Skeletal muscle tissue (tissue), 4 donors: ENCODE measurements around the gene PHACTR1. TPM values are rescaled to one million over a fixed set of nuclear protein-coding genes. Genes with fewer than 3 reads are reported as not detected.

ENCODE experiments used
- H3K27ac ChIP-seq: one replicate; pipeline ENCODE4 v1.7.0; 2013; ENCODE audit warnings: mild to moderate bottlenecking, low read depth, low read length, inconsistent platforms
- H3K27me3 ChIP-seq, 3 donors: one replicate each; pipeline ENCODE4 v1.7.0; 2013; ENCODE audit warnings: low read length in 3 of 3; ENCODE audit not compliant: control insufficient read depth in 3 of 3, insufficient read depth in 3 of 3
- H3K36me3 ChIP-seq, 3 donors: one replicate each; pipeline ENCODE4 v1.7.0; 2013; ENCODE audit warnings: low read length in 3 of 3; ENCODE audit not compliant: control insufficient read depth in 3 of 3, insufficient read depth in 3 of 3
- H3K4me1 ChIP-seq, 3 donors: one replicate each; pipeline ENCODE4 v1.7.0; 2013; ENCODE audit warnings: low read length in 3 of 3, mild to moderate bottlenecking in 3 of 3; ENCODE audit not compliant: control insufficient read depth in 3 of 3, insufficient read depth in 3 of 3
- H3K4me3 ChIP-seq, 3 donors: one replicate each; pipeline ENCODE4 v1.7.0; 2013; ENCODE audit warnings: low read length in 3 of 3
- H3K9ac ChIP-seq, 3 donors: one replicate each; pipeline ENCODE4 v1.7.0; 2013; ENCODE audit warnings: low read length in 3 of 3, mild to moderate bottlenecking in 3 of 3, moderate library complexity in 2 of 3, low read depth in 1 of 3
- H3K9me3 ChIP-seq, 3 donors: one replicate each; pipeline ENCODE4 v1.7.0; 2013; ENCODE audit warnings: low read length in 3 of 3; ENCODE audit not compliant: control insufficient read depth in 3 of 3
- total RNA-seq: library from RNA; depleted of rRNA; stranded (reverse); fragments of >200 nt; gene quantifications from one replicate; pipeline ENCODE4 v1.2.3, GENCODE V29; 2014
- donor health status: Osteomylitis.

The PHACTR1 gene
- total RNA-seq, 1 donor from 2014 or later, result 5.7 TPM

DNA sequence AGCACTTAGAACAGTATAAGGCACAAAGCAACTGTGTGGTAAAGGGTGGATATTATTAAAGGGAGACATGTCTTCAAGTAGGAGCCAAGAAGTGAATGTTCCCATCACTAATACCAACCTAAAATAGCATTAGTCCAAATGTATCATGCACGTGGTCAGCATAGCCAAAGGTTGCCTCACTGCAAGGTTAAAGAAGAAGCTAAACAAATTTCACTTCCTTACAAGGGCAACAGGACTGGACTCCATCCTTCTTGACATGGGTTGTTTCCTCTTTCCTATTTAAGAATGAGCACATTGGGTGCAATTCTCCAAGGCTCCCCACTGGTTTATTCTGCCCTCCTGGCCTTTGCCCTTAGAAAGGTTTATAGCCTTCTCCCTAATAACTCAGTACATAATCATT, 186.7 kb downstream of the PHACTR1 start:
- Histone ChIP-seq H3K4me1 (peaks cover 0 to 5% (median 2%) of the 10 kb centered on the region in 3 donors), H3K36me3 (no peaks in the 10 kb centered on the region), H3K27me3 (peaks cover 0 to 6% (median 3%) of the 10 kb centered on the region in 3 donors), H3K9ac (no peak overlapping the region), H3K4me3 (no peak overlapping the region), H3K27ac (no peak overlapping the region), H3K9me3 (no peaks in the 10 kb centered on the region)

GRCh38 chr6:12909833-12910232, 193.3 kb downstream of the PHACTR1 start:
- Histone ChIP-seq H3K4me1 (no peaks in the 10 kb centered on the region), H3K36me3 (no peaks in the 10 kb centered on the region), H3K4me3 (no peak overlapping the region), H3K27me3 (peaks cover 0 to 3% (median 3%) of the 10 kb centered on the region in 3 donors), H3K9me3 (peaks cover 0 to 2% (median 0%) of the 10 kb centered on the region in 3 donors), H3K9ac (no peak overlapping the region), H3K27ac (no peak overlapping the region)

DNA sequence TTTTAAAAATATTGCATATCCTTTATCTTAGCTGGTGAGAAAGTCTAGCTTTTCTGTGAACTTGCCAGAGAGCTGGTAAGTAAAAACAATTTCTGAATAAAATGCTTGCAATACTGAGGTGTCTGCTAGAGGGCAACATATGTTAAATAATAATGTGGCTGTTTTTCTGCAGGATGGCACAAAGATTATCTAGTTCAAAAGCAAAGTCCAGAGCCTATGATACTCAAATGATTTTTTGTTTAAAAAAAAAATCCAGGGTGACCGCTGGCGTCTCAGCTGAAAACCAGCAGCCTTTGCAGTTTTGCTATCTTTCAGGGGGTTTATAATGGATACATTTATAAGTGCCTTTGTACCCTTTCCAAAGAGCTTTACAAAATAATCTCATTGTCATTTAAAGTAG, 194.9 kb downstream of the PHACTR1 start:
- Histone ChIP-seq H3K4me3 (no peak overlapping the region), H3K9ac (no peak overlapping the region), H3K4me1 (no peaks in the 10 kb centered on the region), H3K9me3 (peaks cover 0 to 2% (median 0%) of the 10 kb centered on the region in 3 donors), H3K27ac (no peak overlapping the region), H3K27me3 (peaks cover 0 to 3% (median 3%) of the 10 kb centered on the region in 3 donors), H3K36me3 (no peaks in the 10 kb centered on the region)

DNA sequence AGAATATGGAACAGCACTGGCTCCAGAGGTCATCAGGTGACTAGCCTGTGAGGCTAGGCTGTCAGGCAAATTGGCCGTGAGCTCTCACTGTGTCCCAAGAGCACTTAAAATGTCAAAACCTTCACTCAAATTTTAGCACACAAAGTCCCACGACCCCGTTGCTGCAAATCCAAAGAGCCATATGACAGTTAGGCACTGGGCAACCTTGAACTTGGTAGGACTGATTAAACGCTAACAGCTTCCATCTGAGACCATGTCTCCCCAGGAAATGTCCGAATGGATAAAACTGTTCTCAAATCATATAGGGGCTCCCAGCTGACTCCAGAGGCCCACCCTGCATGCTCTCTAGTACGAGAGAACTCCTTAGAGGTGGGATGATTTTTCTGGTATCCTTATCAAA, 196.6 kb downstream of the PHACTR1 start:
- no peaks in the 10 kb centered on the region for H3K36me3 ChIP-seq

GRCh38 chr6:12916006-12916405, 199.4 kb downstream of the PHACTR1 start:
- no peak overlapping the region for H3K4me3 ChIP-seq
- no peaks in the 10 kb centered on the region for H3K27me3 ChIP-seq
- H3K36me3 ChIP-seq, result no peaks in the 10 kb centered on the region
- no peak overlapping the region for H3K27ac ChIP-seq
- H3K9ac ChIP-seq, result no peak overlapping the region
- H3K9me3 ChIP-seq, result peaks cover 0 to 2% (median 0%) of the 10 kb centered on the region in 3 donors
- H3K4me1 ChIP-seq, result no peaks in the 10 kb centered on the region

More for the DNA sequence above, 196.6 kb downstream of the PHACTR1 start:
- Histone ChIP-seq H3K9me3 (peaks cover 0 to 2% (median 0%) of the 10 kb centered on the region in 3 donors), H3K27me3 (peaks cover 0 to 3% (median 3%) of the 10 kb centered on the region in 3 donors), H3K4me1 (no peaks in the 10 kb centered on the region), H3K27ac (no peak overlapping the region), H3K4me3 (no peak overlapping the region), H3K9ac (no peak overlapping the region)

DNA sequence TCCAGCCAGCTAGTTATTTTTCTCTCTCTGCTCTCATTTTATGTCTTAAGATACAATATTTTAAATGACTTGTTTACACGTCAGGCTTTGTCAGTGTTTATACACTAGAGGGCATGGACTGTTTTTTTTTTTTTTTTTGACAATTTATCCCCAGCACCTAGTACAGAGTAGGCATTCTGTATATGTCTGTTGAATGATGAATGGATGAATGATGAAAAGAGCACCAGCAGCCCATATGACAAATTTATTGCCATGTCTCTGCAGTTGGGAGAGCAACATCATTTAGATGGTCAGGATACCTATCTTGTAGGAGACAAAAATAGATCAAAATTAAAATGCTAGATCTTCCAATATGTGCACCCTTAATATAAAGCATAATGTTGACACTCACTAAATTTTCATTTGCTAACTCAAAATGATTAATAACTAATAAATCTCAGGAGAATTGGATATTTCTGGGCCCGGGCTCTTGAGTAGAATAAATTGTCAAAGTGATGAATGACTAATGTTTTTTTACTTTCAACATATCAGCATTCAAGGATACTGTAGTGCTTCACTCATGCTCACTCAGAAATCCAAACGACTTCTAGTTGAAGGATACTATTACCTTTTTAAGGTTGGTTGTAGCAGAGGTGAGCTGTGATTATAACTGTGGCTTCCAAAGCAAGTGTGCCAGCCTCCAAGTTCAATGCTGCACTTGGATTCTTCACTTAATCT, 200.0 kb downstream of the PHACTR1 start:
- H3K4me3 ChIP-seq, result no peak overlapping the region
- H3K9me3 ChIP-seq, result peaks cover 0 to 2% (median 0%) of the 10 kb centered on the region in 3 donors
- H3K36me3 ChIP-seq, result no peaks in the 10 kb centered on the region
- no peaks in the 10 kb centered on the region for H3K27me3 ChIP-seq
- H3K9ac ChIP-seq, result no peak overlapping the region
- H3K4me1 ChIP-seq, result no peaks in the 10 kb centered on the region
- H3K27ac ChIP-seq, result no peak overlapping the region

DNA sequence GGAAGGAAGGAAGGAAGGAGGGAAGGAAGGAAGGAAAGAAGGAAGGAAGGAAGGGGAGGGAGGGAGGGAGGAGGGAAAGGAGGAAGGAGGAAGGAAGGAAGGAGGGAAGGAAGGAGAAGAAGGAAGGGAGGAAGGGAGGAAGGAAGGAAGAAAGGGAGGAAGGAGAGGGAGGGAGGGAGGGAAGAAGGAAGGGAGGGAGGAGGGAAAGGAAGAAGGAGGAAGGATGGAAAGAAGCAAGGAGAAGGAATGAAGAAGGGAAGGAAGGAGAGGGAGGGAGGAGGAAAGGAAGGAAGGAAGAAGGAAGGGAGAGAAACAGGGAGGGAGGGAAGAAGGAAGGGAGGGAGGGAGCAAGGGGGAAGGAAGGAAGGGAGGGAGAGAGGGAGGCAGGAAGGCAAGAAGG, 204.9 kb downstream of the PHACTR1 start:
- Histone ChIP-seq H3K4me1 (no peaks in the 10 kb centered on the region), H3K9me3 (no peaks in the 10 kb centered on the region), H3K27ac (no peak overlapping the region), H3K27me3 (no peaks in the 10 kb centered on the region), H3K9ac (no peak overlapping the region), H3K4me3 (no peak overlapping the region), H3K36me3 (no peaks in the 10 kb centered on the region)

DNA sequence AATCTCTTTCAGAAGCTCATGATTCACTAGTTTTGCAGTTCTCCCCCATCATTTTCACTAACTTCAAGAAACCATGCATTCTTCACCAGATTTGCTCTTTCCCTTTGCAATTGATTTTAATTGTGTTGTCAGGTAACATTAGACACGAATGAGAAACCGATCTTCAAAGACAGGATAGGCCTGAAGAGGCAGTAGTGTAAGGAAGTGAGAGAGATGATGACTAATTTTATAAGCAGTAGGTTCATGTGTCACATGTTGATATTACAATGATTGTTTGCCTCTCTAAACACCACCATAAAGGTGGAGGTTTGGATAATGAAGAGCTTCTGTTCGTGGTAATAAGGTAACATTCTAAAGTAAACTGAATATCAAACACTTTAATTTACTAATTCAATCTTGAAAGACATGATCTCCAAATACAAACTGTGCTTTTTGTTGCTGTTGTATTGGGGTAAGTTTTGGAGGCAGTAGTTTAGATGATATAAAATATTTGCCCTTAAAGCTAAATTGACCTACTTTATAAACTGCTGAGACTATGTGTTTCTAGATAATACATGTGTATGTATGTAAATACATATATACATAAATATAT, 207.2 kb downstream of the PHACTR1 start:
- Histone ChIP-seq H3K4me1 (no peaks in the 10 kb centered on the region), H3K9me3 (no peaks in the 10 kb centered on the region), H3K9ac (no peak overlapping the region), H3K27me3 (peaks cover 0 to 3% (median 0%) of the 10 kb centered on the region in 3 donors), H3K36me3 (no peaks in the 10 kb centered on the region), H3K27ac (no peak overlapping the region), H3K4me3 (no peak overlapping the region)

DNA sequence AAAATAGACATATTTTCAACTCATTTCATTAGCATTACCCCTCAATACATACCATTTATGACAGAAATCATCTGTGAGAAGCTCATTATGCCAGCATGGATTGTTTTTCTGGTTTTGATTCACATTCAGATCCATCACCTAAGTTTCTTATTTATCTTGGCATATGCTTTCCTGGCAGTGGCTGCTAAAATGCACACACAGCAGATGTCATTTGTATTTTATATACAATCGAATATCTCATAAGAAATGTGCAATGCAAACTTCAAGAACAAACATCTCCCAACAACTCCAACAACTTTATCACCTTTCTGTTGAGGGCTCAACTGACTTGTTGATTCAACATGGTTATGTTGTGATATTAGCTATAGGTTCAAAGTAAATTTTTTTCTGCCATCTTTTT, 208.3 kb downstream of the PHACTR1 start:
- Histone ChIP-seq H3K9me3 (no peaks in the 10 kb centered on the region), H3K4me1 (no peaks in the 10 kb centered on the region), H3K9ac (no peak overlapping the region), H3K27me3 (peaks cover 0 to 3% (median 0%) of the 10 kb centered on the region in 3 donors), H3K4me3 (no peak overlapping the region), H3K36me3 (no peaks in the 10 kb centered on the region), H3K27ac (no peak overlapping the region)

GRCh38 chr6:12927746-12928145, 211.2 kb downstream of the PHACTR1 start:
- H3K4me3 ChIP-seq, result no peak overlapping the region
- H3K9me3 ChIP-seq, result no peaks in the 10 kb centered on the region
- no peaks in the 10 kb centered on the region for H3K4me1 ChIP-seq
- H3K36me3 ChIP-seq, result no peaks in the 10 kb centered on the region
- no peak overlapping the region for H3K27ac ChIP-seq
- peaks cover 0 to 4% (median 3%) of the 10 kb centered on the region in 3 donors for H3K27me3 ChIP-seq
- H3K9ac ChIP-seq, result no peak overlapping the region
